Activated CD4-positive, alpha-beta T cell treated with anti-CD3 and anti-CD28 coated beads, Interleukin-2, amount 10 ng/mL, durations not matched to agents 24 days and 14 days (primary cell): ENCODE results near the gene NLRP14. TPM values are rescaled to one million over a fixed set of nuclear protein-coding genes. Genes with fewer than 3 reads are reported as not detected.

Experiments used
- DNase-seq: peaks from one replicate; pipeline ENCODE4 v3.0.0; 2022
- H3K27ac Mint-ChIP-seq: one replicate; pipeline ENCODE4 v1.8.0; 2022; ENCODE audit warnings: mild to moderate bottlenecking, mixed read lengths
- H3K27me3 Mint-ChIP-seq: one replicate; pipeline ENCODE4 v1.8.0; 2022; ENCODE audit warnings: mixed read lengths
- H3K36me3 Mint-ChIP-seq: one replicate; pipeline ENCODE4 v1.8.0; 2022; ENCODE audit warnings: low read depth, mild to moderate bottlenecking, mixed read lengths
- H3K4me1 Mint-ChIP-seq: one replicate; pipeline ENCODE4 v1.8.0; 2021; ENCODE audit warnings: mixed read lengths
- H3K4me3 Mint-ChIP-seq: one replicate; pipeline ENCODE4 v1.8.0; 2022; ENCODE audit warnings: mild to moderate bottlenecking, moderate library complexity, mixed read lengths
- H3K9me3 Mint-ChIP-seq: one replicate; pipeline ENCODE4 v1.8.0; 2021; ENCODE audit warnings: mixed read lengths
- intact Hi-C: fragments of 100-400 bp; cut with micrococcal nuclease; formaldehyde crosslinking; loops from one replicate; pipeline ENCODE4 v1.15.1; 2023
- total RNA-seq: library from RNA; stranded (reverse); gene quantifications from 2 replicates; pipeline ENCODE4 v1.2.3, GENCODE V29; 2022

The NLRP14 gene
- total RNA-seq, 1 donor from 2014 or later: 0.21 TPM

DNA sequence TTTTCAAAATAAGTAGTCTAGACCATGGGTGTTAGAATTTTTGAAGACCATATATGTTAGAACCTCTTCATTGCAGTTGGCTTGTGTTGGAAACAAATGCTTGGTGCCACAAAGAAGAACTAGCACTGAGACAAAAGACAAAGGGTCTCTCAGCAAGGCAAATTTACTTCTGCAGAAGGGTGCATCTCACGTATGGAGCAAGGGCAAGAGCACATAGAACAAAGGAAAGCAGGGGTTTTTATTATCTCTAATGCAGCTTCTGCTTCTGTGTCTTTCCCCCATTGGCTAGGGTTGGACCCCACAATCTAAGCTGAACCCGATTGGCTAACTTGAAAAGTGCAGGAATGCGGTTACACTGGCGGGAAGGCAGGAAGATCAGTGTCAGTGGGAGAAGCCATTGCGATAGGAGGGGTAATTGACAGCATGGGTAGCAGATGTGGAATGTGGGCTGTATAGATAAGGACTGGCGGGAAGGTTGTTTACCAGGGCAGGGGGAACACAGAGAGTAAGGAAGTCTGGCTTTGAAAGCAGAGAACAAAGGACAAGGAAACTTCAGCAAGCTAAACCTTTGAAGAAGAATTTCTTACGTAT is 59.4 kb downstream of the NLRP14 start:
- Mint-ChIP-seq H3K9me3 (no peaks in the 10 kb centered on the region), H3K27me3 (no peaks in the 10 kb centered on the region), H3K36me3 (no peaks in the 10 kb centered on the region), H3K27ac (no peak overlapping the region), H3K4me3 (no peak overlapping the region), H3K4me1 (no peaks in the 10 kb centered on the region)
- intact Hi-C loops: no loop called here
- DNase-seq: no peak

DNA sequence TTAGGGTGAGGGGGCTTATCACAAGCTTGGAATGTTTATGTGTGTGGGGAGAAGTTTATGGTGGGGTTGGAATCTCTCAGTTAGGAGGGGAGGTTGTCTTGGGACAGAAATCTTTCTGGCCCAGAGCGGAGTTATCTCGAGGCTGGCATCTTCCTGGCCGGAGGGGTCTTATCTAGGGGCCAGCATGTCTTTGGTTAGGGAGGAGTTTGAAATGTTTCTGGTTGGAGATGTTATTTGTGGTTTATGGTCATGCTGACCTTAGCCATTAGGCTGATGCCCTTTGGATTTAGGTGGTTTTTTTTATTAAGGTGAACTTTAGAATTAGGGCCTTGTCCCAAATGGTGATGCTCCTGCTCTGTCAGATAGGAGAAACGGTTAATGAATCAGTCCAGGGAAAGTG is 60.6 kb downstream of the NLRP14 start:
- H3K4me1 Mint-ChIP-seq: no peaks in the 10 kb centered on the region
- H3K9me3 Mint-ChIP-seq: no peaks in the 10 kb centered on the region
- DNase-seq: no peak
- intact Hi-C loops: no loop called here
- H3K36me3 Mint-ChIP-seq: no peaks in the 10 kb centered on the region
- no peaks in the 10 kb centered on the region for H3K27me3 Mint-ChIP-seq
- no peak overlapping the region for H3K27ac Mint-ChIP-seq
- H3K4me3 Mint-ChIP-seq: no peak overlapping the region

DNA sequence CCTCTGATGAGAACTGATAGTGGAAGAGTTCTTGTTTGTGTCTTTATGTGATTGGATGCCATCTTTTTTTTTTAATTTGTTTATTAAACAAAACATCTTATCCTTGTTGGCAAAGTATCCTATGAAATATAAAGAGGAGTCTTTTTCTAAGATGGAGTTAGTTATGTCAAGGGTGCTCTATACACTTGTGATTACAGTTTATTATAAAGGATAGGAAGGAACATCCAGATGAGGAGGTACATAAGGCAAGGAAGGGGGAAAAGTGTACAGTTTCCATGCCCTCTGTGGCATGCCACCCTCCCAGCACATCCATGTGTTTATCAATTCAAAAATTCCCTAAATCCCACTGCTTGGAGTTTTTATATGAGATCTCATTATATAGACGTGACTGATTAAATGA is 61.2 kb downstream of the NLRP14 start:
- no peak for DNase-seq
- Mint-ChIP-seq H3K4me1 (no peaks in the 10 kb centered on the region), H3K27me3 (no peaks in the 10 kb centered on the region), H3K9me3 (no peaks in the 10 kb centered on the region), H3K36me3 (no peaks in the 10 kb centered on the region), H3K4me3 (no peak overlapping the region), H3K27ac (no peak overlapping the region)
- intact Hi-C loops: no loop called here

DNA sequence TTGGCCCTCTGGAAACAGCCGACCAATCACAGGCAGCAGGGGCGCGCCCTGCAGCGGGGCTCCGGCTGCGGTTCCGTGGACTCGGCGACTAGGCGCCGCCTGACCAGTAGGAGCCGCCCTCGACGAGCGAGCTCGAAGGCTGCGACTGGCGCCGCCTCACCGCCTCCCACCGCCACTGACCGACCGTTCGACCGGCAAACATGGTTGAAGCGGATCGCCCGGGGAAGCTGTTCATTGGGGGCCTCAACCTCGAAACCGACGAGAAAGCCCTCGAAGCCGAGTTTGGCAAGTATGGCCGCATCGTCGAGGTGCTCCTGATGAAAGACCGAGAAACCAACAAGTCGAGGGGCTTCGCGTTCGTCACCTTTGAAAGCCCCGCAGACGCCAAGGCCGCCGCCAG is 68.6 kb downstream of the NLRP14 start, which contains the start of gene RBMXL2:
RBMXL2 (plus strand) TSS at position 78 of the 400 bp plus-strand sequence; CDS start at position 201, 123 bp downstream.
- H3K4me3 Mint-ChIP-seq: no peak within 1 kb of the TSS
- H3K36me3 Mint-ChIP-seq: no peaks in the 10 kb centered on the region
- no peak within 1 kb of the TSS for H3K27ac Mint-ChIP-seq
- no peaks in the 10 kb centered on the region for H3K4me1 Mint-ChIP-seq
- intact Hi-C loops: no loop called here
- no peaks in the 10 kb centered on the region for H3K9me3 Mint-ChIP-seq
- peaks cover 5% of the 10 kb centered on the region for H3K27me3 Mint-ChIP-seq
- no peak for DNase-seq

DNA sequence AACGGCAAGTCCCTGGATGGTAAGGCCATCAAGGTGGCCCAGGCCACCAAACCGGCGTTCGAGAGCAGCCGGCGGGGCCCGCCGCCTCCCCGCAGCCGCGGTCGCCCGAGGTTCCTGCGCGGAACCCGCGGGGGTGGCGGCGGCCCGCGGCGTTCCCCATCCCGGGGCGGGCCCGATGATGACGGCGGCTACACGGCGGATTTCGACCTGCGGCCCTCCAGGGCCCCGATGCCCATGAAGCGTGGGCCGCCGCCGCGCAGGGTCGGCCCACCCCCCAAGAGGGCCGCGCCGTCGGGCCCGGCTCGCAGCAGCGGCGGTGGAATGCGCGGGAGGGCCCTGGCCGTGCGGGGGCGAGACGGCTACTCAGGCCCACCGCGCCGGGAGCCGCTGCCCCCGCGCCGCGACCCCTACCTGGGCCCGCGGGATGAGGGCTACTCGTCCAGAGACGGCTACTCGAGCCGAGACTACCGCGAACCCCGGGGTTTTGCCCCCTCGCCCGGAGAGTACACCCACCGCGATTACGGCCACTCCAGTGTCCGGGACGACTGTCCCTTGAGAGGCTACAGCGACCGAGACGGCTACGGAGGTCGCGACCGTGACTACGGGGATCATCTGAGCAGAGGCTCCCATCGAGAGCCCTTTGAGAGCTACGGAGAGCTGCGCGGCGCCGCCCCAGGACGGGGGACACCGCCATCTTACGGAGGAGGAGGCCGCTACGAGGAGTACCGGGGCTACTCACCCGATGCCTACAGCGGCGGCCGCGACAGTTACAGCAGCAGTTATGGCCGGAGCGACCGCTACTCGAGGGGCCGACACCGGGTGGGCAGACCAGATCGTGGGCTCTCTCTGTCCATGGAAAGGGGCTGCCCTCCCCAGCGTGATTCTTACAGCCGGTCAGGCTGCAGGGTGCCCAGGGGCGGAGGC is 69.3 kb downstream of the NLRP14 start:
- H3K4me1 Mint-ChIP-seq: no peaks in the 10 kb centered on the region
- intact Hi-C loops: no loop called here
- peaks cover 5% of the 10 kb centered on the region for H3K27me3 Mint-ChIP-seq
- H3K4me3 Mint-ChIP-seq: no peak overlapping the region
- H3K36me3 Mint-ChIP-seq: no peaks in the 10 kb centered on the region
- H3K9me3 Mint-ChIP-seq: no peaks in the 10 kb centered on the region
- no peak for DNase-seq
- no peak overlapping the region for H3K27ac Mint-ChIP-seq

DNA sequence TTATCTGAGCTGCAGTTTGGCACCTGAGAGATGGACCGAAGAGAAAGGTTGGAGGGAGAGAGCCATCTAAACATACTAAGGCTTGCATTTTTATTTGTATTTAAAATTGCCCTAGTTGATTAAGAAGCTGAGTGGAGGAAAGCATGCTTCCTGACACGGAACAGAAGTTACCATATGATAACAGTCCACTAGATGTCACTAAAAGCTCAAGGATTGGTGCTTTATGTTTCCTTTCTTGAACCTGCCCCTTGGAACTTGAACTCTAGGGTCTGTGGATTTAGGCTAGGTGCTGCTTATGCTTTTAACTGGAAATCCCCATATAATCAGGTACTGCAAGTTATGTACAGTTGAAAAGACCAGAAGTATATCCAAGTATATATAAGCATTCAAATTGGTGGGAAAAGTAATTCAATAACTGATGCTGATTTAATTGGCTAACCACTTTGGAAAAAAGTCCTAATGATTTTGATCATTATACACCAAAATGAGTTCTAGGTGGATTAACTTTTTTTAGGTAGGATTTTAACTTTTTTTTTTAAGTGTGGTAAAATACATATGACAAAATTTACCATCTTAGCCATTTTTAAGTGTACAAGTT is 78.1 kb downstream of the NLRP14 start:
- peak; percentile 70 for DNase-seq
- H3K27me3 Mint-ChIP-seq: peaks cover 8% of the 10 kb centered on the region
- H3K4me1 Mint-ChIP-seq: no peaks in the 10 kb centered on the region
- intact Hi-C loops: loop anchor here (1.0 to 2.0 kb wide), 3 partner anchors 344 to 594 kb away; no protein-coding TSS in a partner anchor
- no peak overlapping the region for H3K4me3 Mint-ChIP-seq
- no peak overlapping the region for H3K27ac Mint-ChIP-seq
- no peaks in the 10 kb centered on the region for H3K36me3 Mint-ChIP-seq
- H3K9me3 Mint-ChIP-seq: no peaks in the 10 kb centered on the region

DNA sequence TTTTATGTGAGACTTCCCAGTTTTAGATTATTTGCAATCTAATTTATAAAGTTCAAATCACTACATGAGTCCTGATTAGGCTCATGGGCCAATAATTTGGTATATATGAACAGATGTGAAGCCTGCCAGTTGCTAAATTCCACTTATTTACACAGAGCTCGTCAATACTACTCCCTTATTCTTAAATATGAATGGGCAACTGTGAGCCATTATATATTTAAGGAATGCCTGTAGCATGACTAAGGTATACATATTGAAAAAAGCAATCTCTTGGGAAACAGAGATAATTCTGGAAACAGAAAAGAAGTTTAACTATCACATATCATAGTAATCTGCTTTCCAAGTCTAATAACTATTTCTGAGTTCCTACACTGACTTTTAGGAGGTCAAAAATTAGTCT is 95.5 kb downstream of the NLRP14 start:
- H3K36me3 Mint-ChIP-seq: no peaks in the 10 kb centered on the region
- no peaks in the 10 kb centered on the region for H3K9me3 Mint-ChIP-seq
- H3K4me3 Mint-ChIP-seq: no peak overlapping the region
- no peak overlapping the region for H3K27ac Mint-ChIP-seq
- peaks cover 6% of the 10 kb centered on the region for H3K27me3 Mint-ChIP-seq
- no peak for DNase-seq
- no peaks in the 10 kb centered on the region for H3K4me1 Mint-ChIP-seq
- intact Hi-C loops: no loop called here

DNA sequence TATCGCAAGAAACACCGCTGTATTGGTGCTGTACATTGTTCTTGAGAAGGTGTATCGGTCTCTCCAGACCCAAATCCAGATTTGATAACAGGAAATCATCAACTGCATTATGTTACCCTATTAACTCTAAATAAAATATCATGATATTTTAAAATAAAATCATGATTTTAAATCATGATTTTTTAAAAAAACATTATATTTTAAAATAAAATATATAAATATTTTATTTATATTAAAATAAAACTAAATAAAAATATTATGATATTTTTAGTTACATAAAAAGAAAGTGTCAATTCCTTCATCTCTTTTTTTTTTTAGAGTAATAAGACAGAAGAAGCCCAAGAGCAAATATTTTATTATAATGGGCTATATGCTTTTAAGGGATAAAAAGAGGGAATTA is 96.1 kb downstream of the NLRP14 start:
- Mint-ChIP-seq H3K4me3 (no peak overlapping the region), H3K4me1 (no peaks in the 10 kb centered on the region), H3K9me3 (no peaks in the 10 kb centered on the region), H3K27me3 (peaks cover 8% of the 10 kb centered on the region), H3K27ac (no peak overlapping the region), H3K36me3 (no peaks in the 10 kb centered on the region)
- no peak for DNase-seq
- intact Hi-C loops: no loop called here

Other genes with a start within 250 kb of the NLRP14 start
- 0.62 and 0.70 TPM in 2 replicates for gene OR2AG2, start 248.5 kb upstream of the NLRP14 start, total RNA-seq
- gene OR2AG1, start 237.5 kb upstream of the NLRP14 start, total RNA-seq: not detected in 2 replicates
- gene OR6A2, start 220.8 kb upstream of the NLRP14 start, total RNA-seq: 0.35 and 0.50 TPM in 2 replicates
- not detected in 2 replicates for gene OR10A5, start 174.8 kb upstream of the NLRP14 start, total RNA-seq
- gene OR10A2, start 157.4 kb upstream of the NLRP14 start, total RNA-seq: not detected in 2 replicates
- not detected in 2 replicates for gene OR10A4, start 143.9 kb upstream of the NLRP14 start, total RNA-seq
- 0.36 and 0.72 TPM in 2 replicates for gene OR2D2, start 128.0 kb upstream of the NLRP14 start, total RNA-seq
- not detected in 2 replicates for gene OR2D3, start 99.5 kb upstream of the NLRP14 start, total RNA-seq
- gene ZNF215, start 94.1 kb upstream of the NLRP14 start, total RNA-seq: 3.4 and 3.6 TPM in 2 replicates
- gene ZNF214, start 133 bp upstream of the NLRP14 start, total RNA-seq: not detected in 2 replicates
- not detected in 2 replicates for gene RBMXL2, start 68.5 kb downstream of the NLRP14 start, total RNA-seq
- not detected in 2 replicates for gene SYT9, start 231.4 kb downstream of the NLRP14 start, total RNA-seq